ENCODE data around the gene FAM53C. TPM values are rescaled to one million over a fixed set of nuclear protein-coding genes. Genes with fewer than 3 reads are reported as not detected.
A peak's percentile ranks its signal among the peaks of the same experiment; 100 is the strongest.

FAM53C gene
- total RNA-seq, 1 experiment from 2014 or later = 33.3 TPM

DNA sequence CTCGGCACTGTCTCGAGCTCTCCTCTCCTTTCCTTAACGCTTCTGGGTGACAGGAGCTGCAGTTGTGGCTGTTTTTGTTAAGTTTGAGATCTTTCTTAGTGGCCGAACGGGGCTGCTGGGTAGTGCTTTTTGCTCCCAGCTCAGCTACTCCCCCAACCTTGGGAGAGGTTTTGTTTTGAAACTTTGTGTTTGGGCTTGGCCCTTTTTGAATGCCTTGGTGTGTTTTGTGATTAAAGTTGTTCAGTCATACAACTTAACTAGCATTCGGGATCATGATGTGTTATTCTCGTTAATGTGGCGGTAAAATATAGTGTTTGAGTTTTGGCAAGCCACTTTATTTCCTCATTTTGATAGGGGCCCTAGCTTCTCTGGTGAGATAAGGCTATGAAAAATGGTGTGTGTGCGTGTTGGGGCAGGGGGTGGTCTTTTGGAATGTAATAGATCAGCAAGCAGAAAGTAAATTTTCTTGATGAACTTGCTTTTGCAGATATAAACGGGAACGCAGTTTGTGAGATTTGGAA lies 15.6 kb downstream of the FAM53C start:
- BruUV-seq (replicated peaks) = TSS peak; percentile 40
- peaks cover 23% of the 10 kb centered on the region for H3K36me3 Mint-ChIP-seq (ENCODE audit: insufficient read depth, unreplicated experiment)
- ChIA-PET POLR2A (interaction anchor here (0.8 to 2.7 kb wide), 6 partner anchors 14 to 190 kb away, joined by 3 to 34 read pairs (median 5); partner anchors contain the start of genes CDC23, CDC25C, ETF1 and FAM53C), CTCF (interaction anchor here (0.8 to 3.1 kb wide), 12 partner anchors 14 to 317 kb away, joined by 3 to 54 read pairs (median 4); partner anchors contain the start of genes CDC25C, FAM53C and KIF20A)
- no peaks in the 10 kb centered on the region for H3K27me3 Mint-ChIP-seq (ENCODE audit: insufficient read depth, unreplicated experiment)
- no peaks in the 10 kb centered on the region for H3K9me3 ChIP-seq
- TF ChIP-seq, protein P1, sequence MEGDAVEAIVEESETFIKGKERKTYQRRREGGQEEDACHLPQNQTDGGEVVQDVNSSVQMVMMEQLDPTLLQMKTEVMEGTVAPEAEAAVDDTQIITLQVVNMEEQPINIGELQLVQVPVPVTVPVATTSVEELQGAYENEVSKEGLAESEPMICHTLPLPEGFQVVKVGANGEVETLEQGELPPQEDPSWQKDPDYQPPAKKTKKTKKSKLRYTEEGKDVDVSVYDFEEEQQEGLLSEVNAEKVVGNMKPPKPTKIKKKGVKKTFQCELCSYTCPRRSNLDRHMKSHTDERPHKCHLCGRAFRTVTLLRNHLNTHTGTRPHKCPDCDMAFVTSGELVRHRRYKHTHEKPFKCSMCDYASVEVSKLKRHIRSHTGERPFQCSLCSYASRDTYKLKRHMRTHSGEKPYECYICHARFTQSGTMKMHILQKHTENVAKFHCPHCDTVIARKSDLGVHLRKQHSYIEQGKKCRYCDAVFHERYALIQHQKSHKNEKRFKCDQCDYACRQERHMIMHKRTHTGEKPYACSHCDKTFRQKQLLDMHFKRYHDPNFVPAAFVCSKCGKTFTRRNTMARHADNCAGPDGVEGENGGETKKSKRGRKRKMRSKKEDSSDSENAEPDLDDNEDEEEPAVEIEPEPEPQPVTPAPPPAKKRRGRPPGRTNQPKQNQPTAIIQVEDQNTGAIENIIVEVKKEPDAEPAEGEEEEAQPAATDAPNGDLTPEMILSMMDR (IDR thresholded peaks at IDR 0.05; ENCODE audit: insufficient read depth in 1 of 2, low read depth in 1 of 2, low read length in 1 of 2, severe bottlenecking in 1 of 2, unreplicated experiment in 1 of 2) = no peak
- DNase-seq = no peak
- H3K27ac Mint-ChIP-seq (ENCODE audit: unreplicated experiment) = peak overlapping the region; percentile 92
- no peaks in the 10 kb centered on the region for H3K9me3 Mint-ChIP-seq (ENCODE audit: unreplicated experiment)
- intact Hi-C loops (cut with micrococcal nuclease; ENCODE audit: unreplicated experiment) = no loop called here
- H3K27me3 ChIP-seq (replicated peaks; ENCODE audit: control insufficient read depth, insufficient read depth, low read length) = no peaks in the 10 kb centered on the region
- H3K36me3 ChIP-seq (ENCODE audit: control insufficient read depth, insufficient read depth, low read length) = no peaks in the 10 kb centered on the region; the same call in 1 of the 2 replicates
- H3K4me3 Mint-ChIP-seq (ENCODE audit: unreplicated experiment) = peak overlapping the region; percentile 91
- peak overlapping the region; percentile 78 for H3K4me3 ChIP-seq (ENCODE audit: low read depth, low read length)
- H3K4me1 Mint-ChIP-seq (ENCODE audit: low read depth, unreplicated experiment) = peaks cover 17% of the 10 kb centered on the region
- H3K4me1 ChIP-seq = peaks cover 12% of the 10 kb centered on the region; the same call in 1 of the 2 replicates

DNA sequence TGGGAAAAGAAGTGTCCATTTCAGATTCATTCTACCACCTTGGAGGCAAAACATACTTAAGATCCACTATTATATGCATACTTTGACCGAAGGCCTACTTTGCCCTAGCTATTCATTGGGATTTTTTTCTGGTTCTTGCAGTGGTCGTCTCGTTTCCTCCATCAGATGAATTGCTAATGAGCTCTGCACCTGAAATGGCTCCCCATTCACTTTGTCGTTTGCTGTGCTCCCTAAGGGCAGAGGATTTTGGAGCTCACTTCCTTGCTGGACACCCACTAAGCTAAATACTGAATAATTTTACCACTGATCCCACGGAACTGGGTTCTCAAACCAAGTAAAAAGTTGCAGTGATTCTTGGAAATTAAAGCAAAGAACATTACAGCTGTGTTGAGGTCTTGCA lies 16.3 kb downstream of the FAM53C start:
- TF ChIP-seq, protein P1 (IDR thresholded peaks at IDR 0.05; ENCODE audit: insufficient read depth in 1 of 2, low read depth in 1 of 2, low read length in 1 of 2, severe bottlenecking in 1 of 2, unreplicated experiment in 1 of 2) = no peak
- Histone ChIP-seq H3K4me1 (peaks cover 12% of the 10 kb centered on the region; the same call in 1 of the 2 replicates), H3K9me3 (no peaks in the 10 kb centered on the region), H3K4me3 (ENCODE audit: low read depth, low read length) (peak overlapping the region; percentile 78), H3K27me3 (replicated peaks; ENCODE audit: control insufficient read depth, insufficient read depth, low read length) (no peaks in the 10 kb centered on the region), H3K36me3 (ENCODE audit: control insufficient read depth, insufficient read depth, low read length) (no peaks in the 10 kb centered on the region)
- intact Hi-C loops (cut with micrococcal nuclease; ENCODE audit: unreplicated experiment) = no loop called here
- peaks cover 23% of the 10 kb centered on the region for H3K36me3 Mint-ChIP-seq (ENCODE audit: insufficient read depth, unreplicated experiment)
- H3K27me3 Mint-ChIP-seq (ENCODE audit: insufficient read depth, unreplicated experiment) = no peaks in the 10 kb centered on the region
- DNase-seq = no peak
- ChIA-PET POLR2A (interaction anchor here (0.6 to 2.7 kb wide), 4 partner anchors 17 to 141 kb away, joined by 3 to 34 read pairs (median 4); partner anchors contain the start of genes CDC23, CDC25C and FAM53C), CTCF (interaction anchor here (0.8 to 1.8 kb wide), 5 partner anchors 16 to 132 kb away, joined by 5 to 20 read pairs (median 6); partner anchors contain the start of genes CDC25C and FAM53C)
- H3K27ac Mint-ChIP-seq (ENCODE audit: unreplicated experiment) = peak overlapping the region; percentile 92
- BruUV-seq (replicated peaks) = no TSS peak
- H3K4me1 Mint-ChIP-seq (ENCODE audit: low read depth, unreplicated experiment) = peaks cover 17% of the 10 kb centered on the region
- H3K4me3 Mint-ChIP-seq (ENCODE audit: unreplicated experiment) = peak overlapping the region; percentile 91
- no peaks in the 10 kb centered on the region for H3K9me3 Mint-ChIP-seq (ENCODE audit: unreplicated experiment)

DNA sequence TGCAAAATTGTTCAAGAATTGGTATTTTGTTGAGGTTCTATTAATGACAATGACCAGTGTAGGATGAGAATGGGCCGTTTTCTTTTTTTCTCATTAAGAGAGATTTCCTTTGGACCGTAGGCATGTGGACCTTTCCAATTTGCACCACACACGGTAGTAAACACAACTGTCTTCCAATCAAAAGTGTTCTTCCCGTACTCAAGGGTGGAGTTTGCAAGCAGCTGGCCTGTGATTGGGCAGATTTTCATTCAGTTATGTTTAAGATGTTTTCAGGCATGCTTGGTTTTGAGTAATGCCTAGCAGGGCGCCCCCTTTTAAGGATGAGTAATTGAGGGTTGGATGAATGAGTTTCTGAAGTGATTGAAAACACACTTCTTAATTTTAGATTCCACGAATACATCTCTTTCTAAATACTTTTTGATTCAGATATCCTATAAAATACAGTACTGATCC lies 16.9 kb downstream of the FAM53C start:
- H3K36me3 ChIP-seq (ENCODE audit: control insufficient read depth, insufficient read depth, low read length) = no peaks in the 10 kb centered on the region
- Mint-ChIP-seq H3K36me3 (ENCODE audit: insufficient read depth, unreplicated experiment) (peaks cover 23% of the 10 kb centered on the region), H3K27ac (ENCODE audit: unreplicated experiment) (no peak overlapping the region), H3K4me1 (ENCODE audit: low read depth, unreplicated experiment) (peaks cover 17% of the 10 kb centered on the region), H3K9me3 (ENCODE audit: unreplicated experiment) (no peaks in the 10 kb centered on the region), H3K4me3 (ENCODE audit: unreplicated experiment) (peak overlapping the region; percentile 91), H3K27me3 (ENCODE audit: insufficient read depth, unreplicated experiment) (no peaks in the 10 kb centered on the region)
- intact Hi-C loops (cut with micrococcal nuclease; ENCODE audit: unreplicated experiment) = no loop called here
- ChIA-PET POLR2A (interaction anchor here (0.6 kb wide), 2 partner anchors 18 to 23 kb away, joined by 3 read pairs; partner anchors contain the start of gene CDC25C), CTCF (interaction anchor here (0.7 to 1.0 kb wide), 4 partner anchors 16 to 1512 kb away, joined by 3 to 10 read pairs (median 8); partner anchors contain the start of gene FAM53C)
- no peaks in the 10 kb centered on the region for H3K9me3 ChIP-seq
- H3K4me1 ChIP-seq = peaks cover 12% of the 10 kb centered on the region; the same call in 1 of the 2 replicates
- DNase-seq = peak; percentile 59 to 62
- no TSS peak for BruUV-seq (replicated peaks)
- no peak overlapping the region; the same call in 1 of the 2 replicates for H3K4me3 ChIP-seq (ENCODE audit: low read depth, low read length)
- no peaks in the 10 kb centered on the region for H3K27me3 ChIP-seq (replicated peaks; ENCODE audit: control insufficient read depth, insufficient read depth, low read length)
- TF ChIP-seq, protein P1 (IDR thresholded peaks at IDR 0.05; ENCODE audit: insufficient read depth in 1 of 2, low read depth in 1 of 2, low read length in 1 of 2, severe bottlenecking in 1 of 2, unreplicated experiment in 1 of 2) = no peak

Measured in Caco-2 (cell line).